NCI-H2029 treated with DMSO at 0.1 percent for 48 hours (cell line): ENCODE measurements around the gene EXOC3.
"Not testable (repeated sequence)": the region's sequence is repeated elsewhere in the genome, so short reads cannot be mapped to it uniquely, and the experiment has no call there.

Source experiments
- DNase-seq: peaks from one replicate; lab custom pipeline; 2025; lab: John Stamatoyannopoulos, UW

EXOC3 gene

GRCh38 chr5:407051-407450 lies 35.9 kb upstream of the EXOC3 start:
- no peak for DNase-seq

- no peak for DNase-seq
Measured at GRCh38 chr5:407801-408268, 35.1 kb upstream of the EXOC3 start.

- no peak for DNase-seq
Measured at GRCh38 chr5:410911-411517, 32.0 kb upstream of the EXOC3 start.

- no peak for DNase-seq
Measured at GRCh38 chr5:411728-412127, 31.2 kb upstream of the EXOC3 start.

- DNase-seq: not testable (repeated sequence)
Measured at GRCh38 chr5:414991-415927, 27.7 kb upstream of the EXOC3 start.

- DNase-seq: no peak
Measured at GRCh38 chr5:415928-416635, 26.9 kb upstream of the EXOC3 start.

- no peak for DNase-seq
Measured at GRCh38 chr5:416636-416960, 26.4 kb upstream of the EXOC3 start.

GRCh38 chr5:417301-418161 lies 25.4 kb upstream of the EXOC3 start:
- DNase-seq: no peak

GRCh38 chr5:418162-419121 lies 24.5 kb upstream of the EXOC3 start:
- DNase-seq: no peak

- DNase-seq: no peak
Measured at GRCh38 chr5:419970-420369, 23.0 kb upstream of the EXOC3 start.

GRCh38 chr5:420632-421286 lies 22.2 kb upstream of the EXOC3 start:
- DNase-seq: no peak

- DNase-seq: no peak
Measured at GRCh38 chr5:421287-421880, 21.6 kb upstream of the EXOC3 start.

- DNase-seq: no peak
Measured at GRCh38 chr5:421901-422300, 21.1 kb upstream of the EXOC3 start.

- no peak for DNase-seq
Measured at GRCh38 chr5:422323-423232, 20.4 kb upstream of the EXOC3 start.

- DNase-seq: no peak
Measured at GRCh38 chr5:423233-423565, 19.8 kb upstream of the EXOC3 start.

- DNase-seq: no peak
Measured at GRCh38 chr5:423626-424261, 19.2 kb upstream of the EXOC3 start.

GRCh38 chr5:424301-425110 lies 18.5 kb upstream of the EXOC3 start:
- no peak for DNase-seq
